Ecto neural progenitor cell (in vitro differentiated cells): Measurements from ENCODE around the gene EMC7.
"Not testable (repeated sequence)": the region's sequence is repeated elsewhere in the genome, so short reads cannot be mapped to it uniquely, and the experiment has no call there.

ENCODE experiments used
- DNase-seq: peaks from one replicate; pipeline ENCODE4 v3.0.0-alpha.2; 2018; ENCODE audit warnings: low spot score

Gene EMC7

GRCh38 chr15:34101366-34102174 lies at the start of gene EMC7, which contains the start of gene PGBD4:
EMC7 (minus strand) TSS chr15:34101862; CDS start chr15:34101839, 23 bp downstream.
PGBD4 (plus strand) TSS chr15:34102083; CDS start chr15:34102532, 449 bp downstream.
- DNase-seq, result peak; percentile 99

- no peak for DNase-seq
These were observed 45.9 kb upstream of the EMC7 start for GRCh38 chr15:34147371-34148140.

- no peak for DNase-seq
These were observed 31.8 kb upstream of the EMC7 start for GRCh38 chr15:34133511-34133910.

- no peak for DNase-seq
These were observed 31.2 kb upstream of the EMC7 start for GRCh38 chr15:34132881-34133280.

GRCh38 chr15:34128898-34129297 lies 27.2 kb upstream of the EMC7 start:
- no peak for DNase-seq

- no peak for DNase-seq
These were observed 24.9 kb upstream of the EMC7 start for GRCh38 chr15:34126522-34126921.

GRCh38 chr15:34125945-34126344 lies 24.3 kb upstream of the EMC7 start:
- DNase-seq, result no peak

GRCh38 chr15:34124651-34125050 lies 23.0 kb upstream of the EMC7 start:
- no peak for DNase-seq

- DNase-seq, result no peak
These were observed 21.1 kb upstream of the EMC7 start for GRCh38 chr15:34122771-34123183.

- not testable (repeated sequence) for DNase-seq
These were observed 20.1 kb upstream of the EMC7 start for GRCh38 chr15:34121786-34122185.

- DNase-seq, result not testable (repeated sequence)
These were observed 18.8 kb upstream of the EMC7 start for GRCh38 chr15:34120420-34120819.

- no peak for DNase-seq
These were observed 17.6 kb upstream of the EMC7 start for GRCh38 chr15:34119291-34119690.

- no peak for DNase-seq
These were observed 15.0 kb upstream of the EMC7 start for GRCh38 chr15:34116620-34117019.

GRCh38 chr15:34114739-34115138 lies 13.1 kb upstream of the EMC7 start:
- DNase-seq, result no peak

GRCh38 chr15:34114215-34114614 lies 12.6 kb upstream of the EMC7 start:
- DNase-seq, result no peak

- DNase-seq, result no peak
These were observed 9.8 kb upstream of the EMC7 start for GRCh38 chr15:34111488-34111887.

GRCh38 chr15:34109797-34110663 lies 8.4 kb upstream of the EMC7 start:
- no peak for DNase-seq

GRCh38 chr15:34107315-34107714 lies 5.7 kb upstream of the EMC7 start:
- DNase-seq, result no peak

GRCh38 chr15:34106423-34106822 lies 4.8 kb upstream of the EMC7 start:
- DNase-seq, result no peak

GRCh38 chr15:34102175-34102925 lies 688 bp upstream of the EMC7 start:
- DNase-seq, result no peak

- DNase-seq, result no peak
These were observed 1.7 kb downstream of the EMC7 start for GRCh38 chr15:34099914-34100313.
